Kidney epithelial cell (primary cell): Measurements from ENCODE around the gene ACHE. TPM values are rescaled to one million over a fixed set of nuclear protein-coding genes. Genes with fewer than 3 reads are reported as not detected.
"Not testable (repeated sequence)": the region's sequence is repeated elsewhere in the genome, so short reads cannot be mapped to it uniquely, and the experiment has no call there.

Source experiments
- DNase-seq: peaks from one replicate; pipeline ENCODE4 v3.0.0-alpha.2; 2010; ENCODE audit warnings: low read depth
- H3K27me3 ChIP-seq: 2 replicates; pipeline ENCODE4 v1.6.0; 2011; ENCODE audit warnings: low read length; ENCODE audit not compliant: control insufficient read depth, insufficient read depth
- H3K36me3 ChIP-seq: 2 replicates; pipeline ENCODE4 v1.5.1; 2011; ENCODE audit warnings: low read length; ENCODE audit not compliant: control insufficient read depth, insufficient read depth
- H3K4me3 ChIP-seq: 2 replicates; pipeline ENCODE4 v1.5.1; 2011; ENCODE audit warnings: low read depth, mild to moderate bottlenecking, control low read depth, low read length
- total RNA-seq: library from RNA; depleted of rRNA; stranded (reverse); fragments of >200 nt; gene quantifications from 2 replicates; pipeline ENCODE4 v1.2.3, GENCODE V29; 2015
- TF ChIP-seq, protein P1 (sequence below): IDR thresholded peaks from 2 replicates; pipeline ENCODE4 v1.5.1; 2011; ENCODE audit warnings: mild to moderate bottlenecking, moderate library complexity, low read length, control low read depth, inconsistent platforms; ENCODE audit not compliant: insufficient read depth, poor library complexity, severe bottlenecking

Gene ACHE
- total RNA-seq, 1 donor from 2014 or later: 1.3 TPM

DNA sequence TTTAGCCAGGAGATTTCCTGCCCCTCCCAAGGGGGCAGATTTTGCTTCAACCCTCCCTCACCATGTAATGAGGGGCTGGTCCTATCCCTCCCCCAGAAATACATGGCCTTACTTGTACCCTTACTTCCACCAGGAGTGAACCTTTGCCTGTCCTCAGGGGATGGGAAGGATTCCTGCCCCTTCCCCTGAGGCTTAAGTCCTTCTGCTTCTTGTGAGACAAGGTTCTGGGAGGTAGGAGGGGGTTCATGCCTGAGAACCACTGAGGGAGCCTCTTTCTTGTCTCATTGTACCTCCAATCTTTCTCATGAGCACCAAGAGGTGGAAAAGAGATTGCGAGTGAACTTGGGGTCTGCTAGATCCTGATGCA lies 34.1 kb upstream of the ACHE start:
- Histone ChIP-seq H3K27me3 (no peaks in the 10 kb centered on the region), H3K4me3 (no peak overlapping the region), H3K36me3 (no peaks in the 10 kb centered on the region)
- TF ChIP-seq, protein P1, sequence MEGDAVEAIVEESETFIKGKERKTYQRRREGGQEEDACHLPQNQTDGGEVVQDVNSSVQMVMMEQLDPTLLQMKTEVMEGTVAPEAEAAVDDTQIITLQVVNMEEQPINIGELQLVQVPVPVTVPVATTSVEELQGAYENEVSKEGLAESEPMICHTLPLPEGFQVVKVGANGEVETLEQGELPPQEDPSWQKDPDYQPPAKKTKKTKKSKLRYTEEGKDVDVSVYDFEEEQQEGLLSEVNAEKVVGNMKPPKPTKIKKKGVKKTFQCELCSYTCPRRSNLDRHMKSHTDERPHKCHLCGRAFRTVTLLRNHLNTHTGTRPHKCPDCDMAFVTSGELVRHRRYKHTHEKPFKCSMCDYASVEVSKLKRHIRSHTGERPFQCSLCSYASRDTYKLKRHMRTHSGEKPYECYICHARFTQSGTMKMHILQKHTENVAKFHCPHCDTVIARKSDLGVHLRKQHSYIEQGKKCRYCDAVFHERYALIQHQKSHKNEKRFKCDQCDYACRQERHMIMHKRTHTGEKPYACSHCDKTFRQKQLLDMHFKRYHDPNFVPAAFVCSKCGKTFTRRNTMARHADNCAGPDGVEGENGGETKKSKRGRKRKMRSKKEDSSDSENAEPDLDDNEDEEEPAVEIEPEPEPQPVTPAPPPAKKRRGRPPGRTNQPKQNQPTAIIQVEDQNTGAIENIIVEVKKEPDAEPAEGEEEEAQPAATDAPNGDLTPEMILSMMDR: no peak
- DNase-seq: no peak

DNA sequence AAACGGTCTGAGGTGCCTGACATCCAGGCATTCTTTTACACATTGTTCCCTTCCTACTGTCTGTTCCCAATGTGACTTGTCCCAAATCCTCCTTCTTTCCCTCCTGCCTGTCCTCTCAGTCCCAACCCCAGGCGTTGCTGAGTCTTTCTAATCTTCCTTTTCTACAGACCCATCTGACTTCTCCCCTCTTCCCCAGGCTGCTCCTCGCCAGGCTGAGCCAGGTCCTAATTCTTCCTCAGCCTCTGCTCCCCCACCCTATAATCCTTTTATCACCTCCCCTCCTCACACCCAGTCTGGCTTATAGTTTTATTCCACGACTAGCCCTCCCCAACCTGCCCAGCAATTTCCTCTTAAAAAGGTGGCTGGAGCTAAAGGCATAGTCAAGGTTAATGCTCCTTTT lies 27.9 kb upstream of the ACHE start:
- H3K36me3 ChIP-seq, H3K27me3 ChIP-seq, DNase-seq, H3K4me3 ChIP-seq: not testable (repeated sequence)

GRCh38 chr7:100921039-100921438 lies 25.4 kb upstream of the ACHE start:
- no peak for DNase-seq
- H3K36me3 ChIP-seq: no peaks in the 10 kb centered on the region
- TF ChIP-seq, protein P1: no peak
- no peaks in the 10 kb centered on the region for H3K27me3 ChIP-seq
- H3K4me3 ChIP-seq: no peak overlapping the region

- not testable (repeated sequence) for DNase-seq, H3K4me3 ChIP-seq, H3K27me3 ChIP-seq, H3K36me3 ChIP-seq
Observed at GRCh38 chr7:100919779-100920437, 24.2 kb upstream of the ACHE start.

DNA sequence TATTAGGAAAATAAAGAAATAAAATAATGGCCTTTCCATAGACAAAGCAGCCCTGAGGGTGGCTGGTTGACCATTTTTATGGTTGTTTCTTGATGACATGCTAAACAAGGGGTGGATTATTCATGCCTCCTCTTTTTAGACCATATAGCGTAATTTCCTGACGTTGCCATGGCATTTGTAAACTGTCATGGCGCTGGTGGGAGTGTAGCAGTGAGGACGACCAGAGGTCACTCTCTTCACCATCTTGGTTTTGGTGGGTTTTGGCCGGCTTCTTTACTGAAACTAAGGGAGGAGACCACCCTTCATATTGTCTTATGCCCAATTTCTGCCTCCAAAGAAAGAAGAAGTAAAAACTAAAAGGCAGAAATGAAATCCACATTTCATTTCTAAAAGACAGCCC lies 23.6 kb upstream of the ACHE start:
- not testable (repeated sequence) for H3K27me3 ChIP-seq, H3K36me3 ChIP-seq, H3K4me3 ChIP-seq, DNase-seq

DNA sequence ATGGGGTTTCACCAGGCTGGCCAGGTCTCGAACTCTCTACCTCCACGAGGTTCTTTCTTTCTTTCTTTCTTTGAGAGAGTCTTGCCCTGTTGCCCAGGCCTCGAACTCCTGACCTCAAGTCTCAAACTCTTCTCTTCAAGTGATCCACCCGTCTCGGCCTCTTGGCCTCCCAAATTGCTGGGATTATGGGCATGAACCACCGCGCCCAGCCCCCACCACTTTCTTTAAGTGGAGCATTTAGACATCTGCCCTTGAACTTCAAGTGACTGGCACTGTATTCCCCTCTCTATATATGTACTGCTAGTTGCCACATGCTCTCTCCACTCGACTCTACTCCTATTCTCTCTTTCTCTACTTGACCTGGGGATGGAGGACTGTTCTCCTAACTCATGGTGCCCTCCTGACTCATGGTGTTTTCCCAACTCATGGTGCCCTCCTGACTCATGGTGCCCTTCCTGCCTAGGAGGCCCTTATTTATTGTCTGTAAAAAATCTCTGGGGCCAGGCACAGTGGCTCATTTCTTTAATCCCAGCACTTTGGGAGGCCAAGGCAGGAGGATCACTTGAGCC lies 19.3 kb upstream of the ACHE start:
- no peak for DNase-seq
- Histone ChIP-seq H3K36me3 (no peaks in the 10 kb centered on the region), H3K27me3 (no peaks in the 10 kb centered on the region), H3K4me3 (no peak overlapping the region)
- TF ChIP-seq, protein P1: no peak

DNA sequence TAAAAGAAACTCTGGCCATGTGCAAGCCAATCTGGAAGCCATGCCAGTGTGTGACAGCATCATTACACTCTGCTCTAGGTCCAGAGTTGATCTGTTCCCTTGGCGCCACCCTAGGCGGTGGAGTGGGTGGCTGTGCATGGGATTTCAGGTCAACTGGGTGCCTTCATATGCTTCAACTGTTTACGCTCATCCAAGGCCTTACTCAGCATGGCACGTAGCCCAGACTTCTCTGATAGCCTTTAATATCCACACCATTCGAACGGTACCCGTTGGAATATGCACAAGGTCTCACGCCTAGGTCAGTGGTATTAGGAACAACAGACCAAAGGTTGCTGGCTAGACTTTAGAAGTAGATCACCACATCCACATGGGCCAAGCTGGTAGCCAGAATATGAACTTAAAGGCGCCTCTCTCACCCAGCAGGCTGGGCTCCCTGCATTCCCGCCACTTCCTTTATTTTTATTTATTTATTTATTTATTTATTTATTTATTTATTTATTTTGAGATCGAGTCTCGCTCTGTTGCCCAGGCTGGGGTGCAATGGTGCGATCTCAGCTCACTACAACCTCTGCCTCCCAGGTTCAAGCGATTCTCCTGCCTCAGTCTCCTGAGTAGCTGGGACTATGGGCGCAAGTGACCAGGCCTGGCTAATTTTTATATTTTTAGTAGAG lies 18.7 kb upstream of the ACHE start:
- H3K4me3 ChIP-seq: no peak overlapping the region
- DNase-seq: no peak
- no peaks in the 10 kb centered on the region for H3K36me3 ChIP-seq
- H3K27me3 ChIP-seq: no peaks in the 10 kb centered on the region
- TF ChIP-seq, protein P1: no peak
